SKM-1 (cell line): Measurements from ENCODE around the gene CRIP3.

Experiments used
- DNase-seq: peaks from one replicate; lab custom pipeline; 2025; ENCODE audit not compliant: unreplicated experiment; lab: John Stamatoyannopoulos, UW

CRIP3 gene

DNA sequence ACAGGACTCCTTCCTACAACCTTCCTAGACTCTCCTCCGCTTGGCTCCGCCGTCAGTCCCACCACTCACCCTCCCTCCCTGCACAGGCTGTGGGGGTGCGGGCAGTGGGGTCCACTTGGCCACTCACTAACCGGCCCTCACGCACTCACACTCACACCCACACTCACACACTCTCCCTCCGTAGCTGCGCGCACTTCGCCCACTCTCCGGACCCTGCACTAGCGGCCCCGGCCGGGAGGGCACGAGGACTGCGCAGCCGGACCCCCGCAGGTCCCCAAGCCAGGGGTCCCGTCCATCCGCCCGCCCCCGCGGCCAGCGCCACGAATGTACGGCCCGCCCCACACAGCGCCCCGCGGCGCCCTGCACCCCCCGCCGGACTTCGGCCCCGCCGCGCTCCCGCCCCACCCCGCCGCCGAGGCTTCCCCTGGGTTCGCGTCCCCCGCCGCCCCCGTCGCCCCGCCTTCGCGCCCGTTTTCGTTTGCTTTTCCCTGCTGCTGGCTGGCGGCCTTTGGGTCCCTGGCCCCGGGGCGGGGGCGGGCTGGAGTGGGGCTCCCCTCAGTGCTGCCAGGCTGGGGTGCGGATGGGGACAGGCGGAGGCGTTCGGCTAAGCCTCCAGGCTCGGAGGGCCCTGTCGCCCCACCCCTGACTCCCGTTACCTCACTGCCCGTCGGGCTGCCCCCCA is 33.6 kb downstream of the CRIP3 start:
- DNase-seq = no peak

DNA sequence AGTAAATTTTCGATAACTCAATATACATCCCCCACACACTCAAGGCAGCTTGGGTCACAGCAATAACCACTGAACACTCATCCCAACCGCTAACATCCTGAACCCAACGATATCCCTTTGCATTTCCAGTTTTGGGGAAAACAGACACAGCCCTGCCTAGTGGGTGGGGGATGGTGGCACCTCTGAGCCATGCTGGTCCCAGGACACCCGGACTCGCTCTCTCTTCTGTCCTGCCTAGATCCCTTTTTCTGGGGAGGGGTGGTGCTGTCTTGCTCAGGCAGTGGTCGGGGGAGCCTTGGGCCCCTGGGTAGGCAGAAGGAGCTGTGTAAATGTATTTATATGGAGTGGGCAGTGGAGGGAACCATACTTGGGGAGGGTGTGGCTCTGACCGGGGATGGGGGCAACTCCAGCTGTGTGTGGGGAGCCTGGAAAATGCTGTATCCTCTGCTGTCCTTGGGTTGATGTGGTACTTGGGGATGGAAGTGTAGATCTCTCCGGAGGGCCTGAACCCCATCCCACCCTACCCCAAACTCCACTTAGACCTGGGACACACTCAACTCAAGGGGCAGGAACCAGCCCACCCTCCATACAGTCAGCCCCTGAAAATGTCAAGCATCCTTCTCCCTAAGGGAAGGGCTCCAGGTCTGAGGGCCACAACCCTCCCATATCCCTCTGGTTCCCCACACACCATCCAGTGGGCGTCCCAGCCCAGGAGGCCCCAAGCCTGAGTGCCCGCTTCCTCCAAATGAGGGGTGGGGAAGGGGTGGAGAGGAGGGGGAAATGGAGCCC is 34.3 kb downstream of the CRIP3 start:
- DNase-seq = no peak

DNA sequence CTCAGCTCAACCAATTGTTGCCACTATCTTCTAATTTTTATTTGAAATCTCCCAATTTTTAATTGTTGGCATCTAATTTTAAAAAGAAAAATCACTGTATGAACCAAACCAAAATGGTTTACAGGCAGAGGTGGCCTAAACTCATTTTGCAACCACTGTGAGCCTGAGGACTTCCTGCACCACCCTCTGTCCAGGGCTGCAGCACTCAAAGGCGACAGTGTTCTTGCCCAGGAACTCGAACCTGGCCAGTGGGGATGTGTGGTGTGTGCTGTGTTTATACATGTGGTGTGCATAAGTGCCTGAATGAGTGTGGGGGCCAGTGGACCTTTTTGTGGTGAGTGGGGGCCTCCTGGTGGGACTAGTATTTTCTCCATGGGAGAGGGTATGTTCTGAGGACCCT is 34.9 kb downstream of the CRIP3 start:
- DNase-seq = no peak

DNA sequence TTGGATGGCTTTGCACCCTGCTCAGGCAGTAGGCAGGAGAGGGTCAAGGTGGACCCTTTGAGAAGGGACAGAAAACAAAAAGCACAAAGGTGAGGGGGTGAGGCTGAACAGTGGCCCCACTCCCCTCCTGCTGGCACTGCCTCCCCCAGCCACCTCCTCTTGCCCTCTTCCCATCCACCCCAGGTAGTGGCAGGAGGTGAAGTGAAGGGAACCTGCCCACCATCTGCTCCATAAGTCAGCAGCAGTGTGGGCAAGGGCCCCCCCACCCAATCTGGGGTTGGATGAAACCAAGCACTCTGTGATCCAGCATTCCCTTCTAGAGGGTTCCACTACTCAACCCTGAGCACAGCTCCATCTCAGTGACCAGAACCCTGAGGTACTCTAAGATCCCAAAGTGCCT is 36.7 kb downstream of the CRIP3 start:
- DNase-seq = no peak

DNA sequence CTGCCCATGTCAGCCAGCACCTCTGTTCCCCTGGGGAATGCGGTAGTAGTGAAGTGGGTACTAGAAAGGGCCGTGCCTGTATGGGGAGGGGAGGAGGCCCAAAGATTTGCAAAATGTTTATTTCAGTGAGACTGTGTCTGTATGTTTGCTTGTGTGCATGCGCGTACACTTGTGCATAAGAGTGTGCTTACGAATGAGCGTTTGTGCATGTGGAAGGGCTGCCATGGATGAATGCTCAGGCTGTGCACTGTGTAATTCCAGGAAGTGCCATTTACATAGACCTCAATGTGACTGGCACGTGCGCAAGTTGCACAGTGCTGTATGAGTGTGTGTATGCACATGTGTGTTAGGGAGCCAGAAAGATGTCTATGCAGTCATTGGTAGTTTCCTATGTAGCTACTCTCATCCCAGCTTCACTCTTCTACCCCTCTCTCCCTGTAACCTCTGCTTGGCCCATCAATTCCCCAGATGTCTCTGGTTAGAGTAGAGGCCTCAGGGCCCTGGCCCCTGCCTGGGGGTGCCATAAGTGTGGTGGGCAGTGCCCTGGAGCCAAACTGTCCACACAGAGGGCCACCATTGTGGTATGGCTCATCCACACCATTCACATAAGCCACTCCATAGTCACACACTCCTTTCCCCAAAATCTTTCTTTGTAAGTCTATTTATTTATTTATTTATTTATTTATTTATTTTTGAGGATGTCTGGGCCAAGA is 37.4 kb downstream of the CRIP3 start:
- no peak for DNase-seq

DNA sequence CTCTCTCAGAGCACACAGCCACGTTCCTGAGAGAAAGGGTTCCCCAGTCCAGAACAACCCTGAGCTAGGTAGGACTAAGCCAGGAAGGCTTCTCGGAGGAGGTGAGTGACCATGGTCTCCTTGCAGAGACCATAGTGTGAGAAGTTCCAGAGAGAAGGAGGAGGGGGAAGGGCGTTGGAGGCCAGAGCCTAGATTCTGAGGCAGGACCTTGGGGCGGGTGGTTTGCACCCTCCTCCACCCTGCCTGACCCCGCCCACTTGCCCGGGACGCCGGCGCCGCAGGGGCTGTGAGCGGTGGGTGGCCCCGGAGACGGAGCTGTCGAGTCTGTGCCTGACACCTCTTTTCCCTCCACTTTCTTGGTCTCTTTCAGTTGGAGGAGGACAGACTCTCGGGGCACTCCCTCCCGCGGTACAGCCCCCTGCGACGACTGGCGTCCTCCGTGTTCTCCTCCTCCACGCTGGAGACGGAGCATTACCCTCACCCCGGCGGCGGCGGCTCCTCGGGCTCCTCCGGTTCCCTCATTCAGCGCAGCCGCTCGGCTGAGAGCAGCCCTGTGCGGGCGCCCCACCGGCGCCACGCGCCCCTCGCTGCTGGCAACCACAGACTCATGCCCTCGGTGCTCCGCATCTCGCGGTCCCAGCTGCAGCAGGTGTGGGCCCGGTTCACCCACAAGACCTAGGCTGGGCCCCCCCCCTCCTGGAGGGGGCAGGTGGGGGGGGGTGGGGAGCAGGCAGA is 39.2 kb downstream of the CRIP3 start:
- no peak for DNase-seq

DNA sequence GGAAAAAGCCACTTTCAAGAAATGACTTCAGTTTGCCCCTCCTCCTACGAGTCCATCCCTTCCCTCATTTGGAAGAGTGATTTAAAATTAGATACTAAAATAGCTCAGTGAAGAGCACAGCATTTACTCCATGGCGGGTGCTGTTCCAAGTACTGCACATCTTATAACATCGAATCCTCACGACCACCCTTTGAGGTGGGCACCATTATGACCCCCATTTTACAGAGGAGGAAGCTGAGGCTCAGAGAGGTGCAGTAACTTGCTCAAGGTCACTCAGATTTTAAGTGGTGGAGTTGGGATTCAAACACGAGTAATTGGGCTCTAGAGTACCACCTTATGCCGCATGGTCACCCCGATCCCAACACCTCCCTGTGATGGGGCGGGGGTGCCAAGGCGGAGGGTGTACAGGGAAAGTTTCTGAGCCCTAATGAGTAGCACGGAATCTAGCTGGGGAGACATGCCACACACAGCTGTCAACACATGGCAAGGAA is 39.8 kb downstream of the CRIP3 start:
- no peak for DNase-seq

DNA sequence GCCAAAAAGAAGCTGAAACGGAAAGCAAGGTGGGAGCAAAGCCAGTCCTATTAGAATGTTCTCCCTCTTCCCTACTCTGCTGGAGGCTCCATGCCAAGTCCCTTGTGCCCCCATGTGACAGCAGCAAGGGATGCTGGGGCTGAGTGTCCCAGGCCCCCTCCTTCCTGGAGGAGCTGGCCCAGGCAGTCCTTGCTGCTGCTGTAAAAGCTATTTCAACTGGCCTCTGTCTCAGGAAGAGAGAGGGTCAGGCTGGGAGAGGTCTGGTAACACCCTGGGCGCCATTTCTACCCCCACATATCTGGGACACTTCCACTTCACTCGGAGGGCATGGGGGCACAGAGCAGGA is 40.3 kb downstream of the CRIP3 start:
- DNase-seq = no peak

DNA sequence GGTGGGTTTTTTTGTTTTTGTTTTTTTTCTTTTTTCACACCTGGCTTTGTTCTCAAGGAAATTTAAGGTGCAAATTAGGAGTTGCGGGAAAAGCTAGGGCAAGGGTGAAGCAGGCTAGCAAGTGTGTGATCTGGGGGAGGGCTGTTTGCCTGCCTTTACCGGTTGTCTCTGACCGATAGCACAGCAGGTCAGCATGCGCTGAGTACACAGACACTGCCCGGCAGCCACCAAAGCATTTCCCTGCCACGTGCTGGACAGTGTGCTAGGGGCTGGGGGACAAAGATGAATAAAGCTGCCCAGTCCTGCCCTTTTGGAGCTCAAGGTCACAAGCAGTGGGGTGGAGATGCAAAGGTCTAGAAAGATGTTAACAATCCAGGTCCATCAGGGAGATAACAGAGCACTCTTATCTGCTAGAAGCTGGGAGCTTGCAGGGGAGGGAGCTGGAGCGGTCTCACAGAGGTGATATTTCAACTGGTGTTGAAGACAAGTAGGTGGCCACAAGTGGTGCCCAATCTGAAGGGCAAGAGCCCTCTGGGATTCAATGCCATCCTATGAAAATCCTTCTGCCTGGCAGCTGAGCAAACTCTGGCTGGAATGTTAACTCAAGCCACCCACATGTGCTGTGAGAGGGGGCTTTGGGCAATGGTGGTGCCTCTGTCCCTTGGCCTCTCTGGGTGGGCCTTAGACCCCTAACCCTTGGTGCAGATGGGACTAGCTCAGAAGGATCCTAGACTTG is 40.8 kb downstream of the CRIP3 start:
- DNase-seq = no peak

DNA sequence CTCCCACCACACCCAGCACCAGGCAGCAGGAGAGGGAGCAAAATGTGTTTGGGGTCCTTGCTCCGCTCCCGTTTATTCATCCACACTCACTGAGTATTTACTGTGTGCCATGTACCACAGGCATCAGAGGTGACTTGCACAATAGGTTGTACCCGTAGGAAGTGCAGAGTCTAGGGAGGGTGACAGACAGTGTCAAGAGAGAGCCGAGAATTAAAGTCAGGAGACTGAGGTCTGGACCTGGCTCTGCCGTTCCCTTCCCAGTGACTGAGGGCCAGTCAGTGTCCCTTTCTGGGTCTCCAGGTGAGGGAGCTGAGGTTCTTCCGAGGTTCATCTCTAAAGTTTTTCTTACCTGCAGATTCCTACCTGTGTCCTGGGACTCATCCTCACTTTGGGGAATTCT is 43.1 kb downstream of the CRIP3 start:
- DNase-seq = no peak

DNA sequence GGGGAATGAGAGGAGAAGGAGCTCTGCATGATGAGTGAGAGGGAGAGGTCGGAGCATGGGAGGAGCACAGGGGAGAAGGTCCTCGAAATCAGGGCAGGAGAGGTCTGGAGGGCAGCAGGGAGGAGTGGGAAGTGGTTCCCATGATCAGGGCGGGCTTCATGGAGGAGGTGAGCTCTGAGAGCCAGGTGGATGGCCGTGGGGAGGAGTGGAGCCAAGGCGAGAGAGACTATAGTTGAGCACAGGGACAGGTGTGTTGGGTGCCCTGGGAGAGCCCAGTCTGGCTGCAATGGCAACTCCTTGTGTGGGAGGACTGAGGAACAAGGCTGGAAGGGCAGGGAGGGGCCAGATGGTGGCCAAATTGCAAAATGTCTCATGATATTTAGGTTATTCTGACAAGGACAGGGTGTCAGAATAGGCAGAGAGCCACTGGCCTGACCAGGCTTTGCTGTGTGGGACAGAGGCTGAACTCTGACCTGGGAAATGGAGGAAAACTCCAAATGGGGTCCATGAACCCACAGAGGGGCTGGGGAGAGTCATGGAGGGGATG is 44.0 kb downstream of the CRIP3 start:
- no peak for DNase-seq

DNA sequence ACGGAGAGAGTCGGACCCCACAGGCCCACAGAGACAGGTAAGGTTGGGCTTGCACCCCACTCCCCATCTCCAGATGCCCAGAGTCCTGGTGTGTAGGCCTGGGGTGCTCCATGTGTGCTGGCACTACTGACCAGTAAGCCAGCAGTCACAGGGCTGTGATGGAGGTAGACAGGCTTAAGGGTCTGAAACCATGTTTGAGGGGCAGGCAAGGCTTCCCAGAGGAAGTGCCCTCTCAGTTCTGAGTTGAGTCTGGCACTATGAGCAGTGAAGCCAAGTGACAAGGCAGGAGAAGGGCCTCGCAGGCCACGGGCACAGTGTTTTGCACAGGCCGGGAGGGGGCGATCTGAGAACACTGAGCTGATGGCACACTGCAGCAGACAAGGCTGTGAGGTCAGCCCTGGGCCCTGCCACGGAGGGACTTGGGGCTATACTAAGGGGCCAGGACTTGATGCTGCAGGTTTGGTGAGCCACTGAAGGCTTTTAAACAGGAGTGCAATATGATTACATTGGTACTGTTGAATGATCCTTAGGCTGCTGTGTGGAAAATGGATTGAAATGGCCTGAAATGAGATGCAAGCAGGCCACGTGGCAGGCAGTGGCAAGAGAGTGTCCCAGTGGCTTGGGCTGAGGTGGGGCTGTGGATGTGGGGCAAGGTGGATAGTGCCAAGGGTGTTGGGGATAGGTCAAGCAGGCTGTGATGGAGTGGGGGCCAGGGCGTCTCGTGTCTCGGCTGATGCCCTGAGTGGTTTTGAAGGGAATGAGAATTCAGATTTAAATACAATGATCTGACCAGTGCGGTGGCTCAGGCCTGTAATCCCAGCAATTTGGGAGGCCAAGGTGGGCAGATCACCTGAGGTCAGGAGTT is 45.1 kb downstream of the CRIP3 start:
- peak; percentile 63 for DNase-seq

DNA sequence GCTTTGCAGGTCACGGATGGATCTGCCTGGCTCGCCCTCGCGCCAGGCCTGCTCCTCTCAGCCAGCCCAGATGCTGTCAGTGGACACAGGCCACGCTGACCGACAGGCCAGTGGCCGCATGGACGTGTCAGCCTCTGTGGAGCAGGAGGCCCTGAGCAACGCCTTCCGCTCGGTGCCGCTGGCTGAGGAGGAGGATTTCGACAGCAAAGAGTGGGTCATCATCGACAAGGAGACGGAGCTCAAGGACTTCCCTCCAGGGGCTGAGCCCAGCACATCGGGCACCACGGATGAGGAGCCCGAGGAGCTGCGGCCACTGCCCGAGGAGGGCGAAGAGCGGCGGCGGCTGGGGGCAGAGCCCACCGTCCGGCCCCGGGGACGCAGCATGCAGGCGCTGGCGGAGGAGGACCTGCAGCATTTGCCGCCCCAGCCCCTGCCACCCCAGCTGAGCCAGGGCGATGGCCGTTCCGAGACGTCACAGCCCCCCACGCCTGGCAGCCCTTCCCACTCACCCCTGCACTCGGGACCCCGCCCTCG is 45.8 kb downstream of the CRIP3 start:
- no peak for DNase-seq

DNA sequence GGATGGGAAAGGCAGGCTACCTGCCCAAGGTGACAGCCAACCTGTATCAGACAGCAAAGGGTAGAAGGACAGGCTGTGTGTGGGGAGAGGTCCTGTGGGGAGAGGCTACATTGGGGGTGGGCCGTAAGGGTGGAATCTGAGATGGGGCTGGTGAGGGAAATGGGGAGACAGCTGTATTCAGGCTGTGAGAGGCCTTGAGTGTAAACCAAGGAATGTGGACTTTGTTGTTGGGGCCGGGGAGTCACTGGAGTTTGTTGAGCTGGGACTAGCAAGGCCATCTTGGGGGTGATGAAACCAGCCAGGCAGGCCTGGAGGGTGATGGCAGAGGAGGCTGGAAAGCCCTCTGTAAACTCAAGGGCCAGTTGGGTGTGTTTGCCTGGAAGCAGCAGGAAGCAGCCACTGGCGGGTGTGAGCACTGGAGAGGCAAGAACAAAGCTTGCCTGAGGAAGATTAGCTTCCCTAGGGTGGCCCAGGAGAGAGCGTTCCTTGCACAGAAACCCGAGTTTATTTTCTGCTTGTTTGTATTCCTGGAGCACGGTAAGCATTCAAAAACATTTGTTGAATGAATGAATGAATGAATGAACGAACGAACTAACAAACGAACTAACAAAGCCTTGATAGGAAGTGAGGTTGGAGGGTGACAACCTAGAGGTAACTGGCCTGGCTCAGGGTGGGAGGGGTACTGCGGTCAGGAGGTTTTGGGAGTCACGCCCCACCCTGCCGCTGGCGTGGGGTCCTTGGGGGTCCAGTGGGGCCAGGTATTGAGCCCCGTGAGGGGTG is 46.4 kb downstream of the CRIP3 start:
- DNase-seq = no peak

DNA sequence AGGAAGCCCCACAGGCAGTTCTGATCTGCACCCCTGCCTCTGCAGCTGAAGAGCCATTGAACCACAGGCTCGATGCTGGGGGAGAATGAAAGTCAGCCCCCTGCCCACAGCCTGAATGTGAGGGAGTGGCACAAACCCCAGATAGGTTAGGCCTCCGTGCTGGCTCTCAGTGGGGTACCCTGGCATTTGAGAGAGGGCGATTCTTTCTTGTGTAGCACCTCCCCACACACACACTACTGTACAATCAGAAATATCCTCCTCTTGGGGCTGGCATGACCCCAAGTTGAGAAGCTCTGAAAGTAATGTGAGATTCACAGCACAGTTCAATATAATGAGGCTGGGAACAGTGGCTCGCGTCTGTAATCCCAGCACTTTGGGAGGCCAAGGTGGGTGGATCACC is 47.4 kb downstream of the CRIP3 start:
- no peak for DNase-seq

DNA sequence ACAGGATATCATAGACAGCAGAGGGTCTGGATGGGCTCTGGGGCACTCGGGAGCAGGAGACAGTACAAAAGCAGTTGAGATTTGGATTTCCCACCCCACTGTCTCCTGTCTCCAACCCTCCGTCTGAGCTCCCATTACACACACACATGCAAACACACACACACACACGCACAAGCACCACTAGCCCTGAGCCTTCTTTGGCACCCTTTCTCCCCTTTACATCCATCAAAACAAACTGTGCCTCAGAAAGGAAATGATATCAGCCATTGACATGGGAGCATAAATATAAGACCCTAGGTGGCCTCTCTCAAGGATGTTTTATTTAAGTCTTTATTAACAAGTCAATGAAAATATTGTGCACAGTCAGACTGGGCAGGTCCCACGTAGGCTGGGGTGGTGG is 47.8 kb downstream of the CRIP3 start:
- no peak for DNase-seq

DNA sequence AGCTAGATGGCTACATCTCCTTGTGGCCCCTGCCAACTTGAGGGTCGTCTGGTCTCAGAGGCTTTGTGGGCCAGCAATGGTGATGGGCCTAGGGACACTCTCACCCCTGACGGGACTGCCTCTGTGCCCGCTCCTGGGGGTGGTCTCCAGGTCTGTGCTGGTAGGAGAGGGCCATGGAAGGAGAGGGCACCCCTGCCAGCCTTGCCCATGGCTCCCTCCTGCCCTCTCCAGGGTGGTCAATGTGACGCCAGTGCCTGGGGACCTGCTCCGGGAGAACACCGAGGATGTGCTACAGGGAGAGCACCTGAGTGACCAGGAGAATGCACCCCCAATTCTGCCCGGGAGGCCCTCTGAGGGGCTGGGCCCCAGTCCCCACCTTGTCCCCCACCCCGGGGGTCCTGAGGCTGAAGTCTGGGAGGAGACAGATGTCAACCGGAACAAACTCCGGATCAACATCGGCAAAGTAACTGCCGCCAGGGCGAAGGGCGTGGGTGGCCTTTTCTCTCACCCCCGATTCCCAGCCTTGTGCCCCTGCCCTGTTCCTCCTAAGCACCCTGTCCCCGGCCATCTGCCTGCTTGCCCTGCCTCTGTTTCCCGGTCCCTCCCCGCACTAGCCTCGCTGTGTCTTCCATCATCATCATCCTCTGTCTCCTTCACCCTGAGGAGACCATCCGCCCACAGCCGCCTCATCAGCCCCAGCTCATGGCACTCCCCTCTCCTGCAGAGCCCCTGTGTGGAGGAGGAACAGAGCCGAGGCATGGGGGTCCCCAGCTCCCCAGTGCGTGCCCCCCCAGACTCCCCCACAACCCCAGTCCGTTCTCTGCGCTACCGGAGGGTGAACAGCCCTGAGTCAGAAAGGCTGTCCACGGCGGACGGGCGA is 49.6 kb downstream of the CRIP3 start:
- DNase-seq = no peak
